Sigmoid colon (tissue), 7 donors: Measurements from ENCODE around the gene TPRA1. TPM values are rescaled to one million over a fixed set of nuclear protein-coding genes. Genes with fewer than 3 reads are reported as not detected.

Experiments used
- DNase-seq: peaks from one replicate; pipeline ENCODE4 v3.0.0-alpha.2; 2019
- H3K27ac ChIP-seq, 4 donors: fragments of 200-600 bp; sonication (generic); one replicate each; pipeline ENCODE4 v1.5.1; 2016 to 2019; ENCODE audit warnings: mild to moderate bottlenecking in 1 of 4
- H3K27me3 ChIP-seq, 3 donors: fragments of 200-600 bp; sonication (generic); one replicate each; pipeline ENCODE4 v1.5.1; 2019; ENCODE audit warnings: mild to moderate bottlenecking in 1 of 3
- H3K36me3 ChIP-seq, 4 donors: fragments of 200-600 bp; sonication (generic); one replicate each; pipeline ENCODE4 v1.5.1; 2016 to 2019
- H3K4me1 ChIP-seq, 4 donors: fragments of 200-600 bp; sonication (generic); one replicate each; pipeline ENCODE4 v1.5.1; 2017 to 2019
- H3K4me3 ChIP-seq, 4 donors: fragments of 200-600 bp; sonication (generic); one replicate each; pipeline ENCODE4 v1.5.1; 2017 to 2019; ENCODE audit warnings: mild to moderate bottlenecking in 2 of 4, moderate library complexity in 1 of 4
- H3K9me3 ChIP-seq, 4 donors: fragments of 200-600 bp in 3 of 4; sonication (generic) in 3 of 4; one replicate each; pipeline versions ENCODE4 v1.5.1 to v1.6.1; 2013 to 2019
- CTCF ChIP-seq, 4 experiments: fragments of 450-650 bp in 3 of 4; fragments of 200-600 bp in 1 of 4; IDR thresholded peaks; one replicate each; pipeline ENCODE4 v1.5.1; 2016 to 2019; ENCODE audit warnings: antibody characterized with exemption in 4 of 4, mild to moderate bottlenecking in 3 of 4, moderate library complexity in 2 of 4
- EP300 ChIP-seq, 4 donors: sonication (generic); formaldehyde crosslinking; IDR thresholded peaks; one replicate each; pipeline ENCODE4 v1.6.1; 2017; ENCODE audit warnings: antibody characterized with exemption in 4 of 4
- POLR2A ChIP-seq, 2 donors: fragments of 450-650 bp; IDR thresholded peaks; one replicate each; pipeline ENCODE4 v1.6.1; 2016; ENCODE audit warnings: antibody characterized with exemption in 2 of 2, mild to moderate bottlenecking in 2 of 2, moderate library complexity in 2 of 2
- POLR2AphosphoS5 ChIP-seq, 4 donors: sonication (generic); formaldehyde crosslinking; IDR thresholded peaks; one replicate each; pipeline ENCODE4 v1.6.1; 2017; ENCODE audit warnings: antibody characterized with exemption in 4 of 4
- whole genome bisulfite sequencing, 2 donors: extraction: QIAGEN DNeasy Blood & Tissue Kit; methylation state at CpG; one replicate each; pipeline ENCODE4 v1.1.7; 2013; 5-methylcytosine and 5-hydroxymethylcytosine counted together
- intact Hi-C: fragments of 100-400 bp; cut with DNase I; formaldehyde crosslinking; loops from one replicate; pipeline ENCODE4 v1.15.1; 2023
- polyA plus RNA-seq, 3 donors: library from polyadenylated mRNA; stranded (reverse); fragments of 200-250 nt; gene quantifications; one replicate each; pipeline ENCODE4 v1.2.3, GENCODE V29; 2013
- total RNA-seq, 4 donors: library from RNA; depleted of rRNA; stranded (reverse); fragments of >200 nt; gene quantifications; one replicate each; pipeline ENCODE4 v1.1.0, GENCODE V29; 2016
- donor health status: healthy with polysubstance abuse.
- donor health status: Bipolar disorder and iron deficiency.
- donor health status: healthy.

The TPRA1 gene
- total and polyA plus RNA-seq, 7 donors, result 7.2 to 33.2 (median 28.5) TPM

GRCh38 chr3:127547761-127548605, 42.5 kb downstream of the TPRA1 start:
- no peaks in the 10 kb centered on the region for H3K36me3 ChIP-seq

DNA sequence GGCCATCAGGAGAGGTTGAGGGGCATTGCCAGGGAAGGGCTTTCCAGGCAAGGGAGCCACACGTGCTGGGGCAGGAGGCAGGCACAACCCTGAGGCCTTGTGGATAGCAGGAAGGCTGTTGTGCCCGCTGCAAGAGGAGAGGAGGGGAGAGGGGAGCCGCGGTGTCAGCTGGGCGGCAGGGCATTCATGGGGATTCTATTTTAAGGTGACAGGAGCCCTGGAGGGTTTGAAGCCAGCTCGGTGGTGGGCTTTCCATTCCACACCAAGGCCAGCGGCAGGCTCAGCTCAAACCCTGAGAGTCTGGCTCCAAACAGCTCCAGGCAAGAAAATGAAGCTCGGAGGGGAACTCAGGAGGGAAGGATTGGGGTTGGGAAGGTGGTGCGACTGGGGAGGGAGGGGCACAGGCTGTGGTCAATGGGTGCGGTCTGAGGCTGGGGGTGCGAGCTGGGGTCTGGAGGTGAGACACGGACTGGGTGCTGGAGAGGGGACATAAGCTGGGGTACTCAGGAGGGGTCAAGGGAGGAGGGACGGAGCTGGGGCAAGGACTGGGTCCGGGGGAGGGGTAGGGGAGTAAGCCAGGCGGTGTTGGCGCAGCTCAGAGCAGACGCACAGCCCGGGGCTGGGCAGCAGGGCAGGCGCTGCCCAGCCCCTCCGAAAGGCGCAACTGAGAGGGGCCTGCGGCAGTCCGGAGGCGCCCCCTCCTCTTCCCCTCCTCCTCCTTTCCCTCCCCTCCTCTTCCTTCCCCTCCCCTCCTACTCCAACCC, 43.4 kb downstream of the TPRA1 start:
- peak overlapping the region; percentile 25 to 64 (median 52) for H3K27ac ChIP-seq
- TF ChIP-seq EP300 (IDR thresholded peaks at IDR 0.05) (no peak), POLR2A (IDR thresholded peaks at IDR 0.05) (no peak), POLR2AphosphoS5 (IDR thresholded peaks at IDR 0.05) (no peak), CTCF (IDR thresholded peaks at IDR 0.05) (no peak)
- 16 to 18% methylated on average over 24 of the region's 24 CpGs for WGBS, 2 donors
- H3K9me3 ChIP-seq, result no peaks in the 10 kb centered on the region
- intact Hi-C loops, result loop anchor here (5.0 to 10.0 kb wide), 4 partner anchors 565 to 1022 kb away; partner anchors contain the start of genes CHST13 and PLXNA1
- no peak for DNase-seq
- H3K4me3 ChIP-seq, result peak overlapping the region; percentile 35 to 67 (median 57)
- no peaks in the 10 kb centered on the region for H3K27me3 ChIP-seq
- H3K4me1 ChIP-seq, result peaks cover 0 to 17% (median 10%) of the 10 kb centered on the region in 4 donors
- no peaks in the 10 kb centered on the region for H3K36me3 ChIP-seq

More at GRCh38 chr3:127547761-127548605, 42.5 kb downstream of the TPRA1 start:
- Histone ChIP-seq H3K4me3 (peak overlapping the region; percentile 35 to 67 (median 57)), H3K27me3 (no peaks in the 10 kb centered on the region), H3K9me3 (no peaks in the 10 kb centered on the region), H3K27ac (peak overlapping the region; percentile 25 to 64 (median 52)), H3K4me1 (peaks cover 0 to 17% (median 10%) of the 10 kb centered on the region in 4 donors)
- 5% methylated on average over 42 of the region's 42 CpGs for WGBS, 2 donors
- TF ChIP-seq CTCF (IDR thresholded peaks at IDR 0.05) (peak; percentile 36 to 84 (median 42)), POLR2AphosphoS5 (IDR thresholded peaks at IDR 0.05) (no peak), POLR2A (IDR thresholded peaks at IDR 0.05) (no peak), EP300 (IDR thresholded peaks at IDR 0.05) (no peak)
- DNase-seq, result peak; percentile 83
- intact Hi-C loops, result loop anchor here (5.0 to 10.0 kb wide), 4 partner anchors 566 to 1023 kb away; partner anchors contain the start of genes CHST13 and PLXNA1

DNA sequence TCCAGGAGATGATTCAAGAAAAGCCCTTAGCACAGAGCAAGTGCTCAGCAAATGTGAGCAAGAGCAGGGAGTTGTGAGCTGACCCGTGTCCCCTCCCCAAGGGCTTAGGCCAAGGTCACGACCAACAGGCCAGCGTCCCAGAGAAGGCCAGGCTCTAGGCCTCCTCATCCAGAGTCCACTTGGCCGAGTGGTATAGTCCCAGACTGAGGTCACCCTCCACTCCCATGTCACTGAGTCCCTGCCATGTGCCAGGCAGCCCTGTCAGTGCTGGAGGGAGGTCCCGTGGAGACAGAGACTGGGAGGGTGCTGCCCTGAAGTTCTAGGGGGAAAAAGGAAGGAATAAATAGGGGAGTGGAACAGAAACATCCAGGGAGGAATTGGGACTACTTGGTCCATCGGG, 44.0 kb downstream of the TPRA1 start:
- intact Hi-C loops, result loop anchor here (5.0 to 10.0 kb wide), 4 partner anchors 564 to 1022 kb away; partner anchors contain the start of genes CHST13 and PLXNA1
- H3K9me3 ChIP-seq, result no peaks in the 10 kb centered on the region
- H3K27me3 ChIP-seq, result no peaks in the 10 kb centered on the region
- H3K4me1 ChIP-seq, result peaks cover 0 to 17% (median 10%) of the 10 kb centered on the region in 4 donors
- no peaks in the 10 kb centered on the region for H3K36me3 ChIP-seq
- DNase-seq, result peak; percentile 60
- no peak for TF ChIP-seq EP300 (IDR thresholded peaks at IDR 0.05)
- no peak for TF ChIP-seq CTCF (IDR thresholded peaks at IDR 0.05)
- no peak for TF ChIP-seq POLR2A (IDR thresholded peaks at IDR 0.05)
- TF ChIP-seq POLR2AphosphoS5 (IDR thresholded peaks at IDR 0.05), result no peak
- peak overlapping the region in 3 of 4 donors; percentile 25 to 64 (median 61) for H3K27ac ChIP-seq
- H3K4me3 ChIP-seq, result no peak overlapping the region
- WGBS, 2 donors, result 74 to 85% methylated on average over 6 of the region's 6 CpGs

DNA sequence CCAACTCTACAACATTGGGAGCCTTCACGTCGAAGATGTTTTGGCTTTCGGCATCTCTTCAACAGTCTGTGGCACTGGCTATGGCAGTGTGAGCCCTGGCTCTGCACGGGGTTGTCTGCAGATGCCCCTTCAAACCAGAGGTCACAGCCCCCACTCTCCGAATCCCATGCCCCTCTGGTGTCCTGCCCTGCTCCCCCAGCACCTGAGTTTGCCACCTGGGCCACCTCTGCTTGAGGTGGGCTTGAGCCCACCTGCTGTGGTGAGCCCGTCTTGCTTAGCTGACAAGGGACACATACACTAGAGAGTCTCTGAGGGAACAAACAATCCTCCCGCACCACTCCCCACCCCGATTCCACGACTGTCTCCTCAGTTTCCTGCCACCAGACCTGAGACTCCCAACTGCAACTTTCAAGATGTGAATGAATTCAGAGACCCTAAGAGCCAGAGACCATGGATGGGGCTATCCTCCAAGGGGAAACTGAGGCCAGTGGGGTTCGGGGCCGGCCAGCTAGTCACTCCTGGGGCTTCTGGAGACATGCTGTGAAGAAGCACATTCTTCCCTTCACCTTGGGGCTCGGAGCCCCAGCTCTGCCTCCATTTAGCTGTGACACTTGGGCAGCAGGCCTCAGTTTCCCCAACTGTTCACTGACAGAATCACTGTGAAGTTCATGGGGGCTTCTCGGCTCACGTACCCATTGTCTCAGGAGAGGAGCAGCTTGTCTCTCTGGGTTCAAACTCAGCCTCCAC, 44.6 kb downstream of the TPRA1 start:
- DNase-seq, result peak; percentile 47
- Histone ChIP-seq H3K4me1 (peaks cover 0 to 17% (median 10%) of the 10 kb centered on the region in 4 donors), H3K9me3 (no peaks in the 10 kb centered on the region), H3K27ac (no peak overlapping the region), H3K27me3 (no peaks in the 10 kb centered on the region), H3K36me3 (no peaks in the 10 kb centered on the region), H3K4me3 (no peak overlapping the region)
- no peak for TF ChIP-seq POLR2AphosphoS5 (IDR thresholded peaks at IDR 0.05)
- no peak for TF ChIP-seq POLR2A (IDR thresholded peaks at IDR 0.05)
- no peak for TF ChIP-seq CTCF (IDR thresholded peaks at IDR 0.05)
- no peak for TF ChIP-seq EP300 (IDR thresholded peaks at IDR 0.05)
- intact Hi-C loops, result loop anchor here (5.0 to 10.0 kb wide), 4 partner anchors 564 to 1021 kb away; partner anchors contain the start of genes CHST13 and PLXNA1
- 91 to 92% methylated on average over 14 of the region's 14 CpGs for WGBS, 2 donors
